HepG2 (cell line): Measurements from ENCODE around the gene PPIP5K2. TPM values are rescaled to one million over a fixed set of nuclear protein-coding genes. Genes with fewer than 3 reads are reported as not detected.

Source experiments
- ATAC-seq: fragments of 200-7000 bp; cut with Tn5 transposase; 3 replicates; pipeline ENCODE4 v1.9.1; 2020; ENCODE audit warnings: mild to moderate bottlenecking, moderate library complexity
- BruUV-seq: library from RNA; stranded (reverse); fragments of 400-500 nt; replicated peaks from 2 replicates; lab custom pipeline; 2021; lab: Mats Ljungman, UMichigan
- CTCF ChIA-PET: fragments of 300-600 bp; formaldehyde crosslinking; extraction: SDS; loops from one replicate; lab custom pipeline; 2021; ENCODE audit warnings: low total read pairs, inconsistent platforms, low intra/inter-chr PET ratio; lab: Yijun Ruan, JAX
- POLR2A ChIA-PET: fragments of 350-600 bp; sonication (Branson Sonifier 250); formaldehyde crosslinking; loops from one replicate; lab custom pipeline; 2020; ENCODE audit warnings: antibody characterized with exemption, inconsistent platforms; lab: Yijun Ruan, JAX
- DNase-seq: peaks from one replicate; pipeline ENCODE4 v3.0.0-alpha.2; 2015; ENCODE audit warnings: low spot score
- FAIRE-seq: peaks from 3 replicates; lab custom pipeline; 2011; peaks lifted over from hg19 to GRCh38; lab: Jason Lieb, UNC
- H2AFZ ChIP-seq: one replicate; pipeline ENCODE4 v1.6.1; 2011; ENCODE audit warnings: low read length, inconsistent platforms
- H3K27ac ChIP-seq: fragments of 300-600 bp; 3 replicates; pipeline ENCODE4 v1.8.0; 2011; ENCODE audit warnings: mixed run types, mild to moderate bottlenecking, mixed read lengths, low read length, inconsistent platforms; ENCODE audit not compliant: insufficient read depth; ENCODE audit errors: extremely low read length
- H3K27me3 ChIP-seq, 2 experiments: fragments of 200-600 bp in 1 of 2; 2 replicates in 1 of 2; 3 replicates in 1 of 2; pipeline versions ENCODE4 v1.6.0 to v1.8.0; 2011; ENCODE audit warnings: low read length in 2 of 2, mild to moderate bottlenecking in 2 of 2, moderate library complexity in 2 of 2, inconsistent platforms in 1 of 2; ENCODE audit not compliant: insufficient read depth in 2 of 2, control insufficient read depth in 1 of 2
- H3K36me3 ChIP-seq, 2 experiments: fragments of 200-600 bp in 1 of 2; replicated peaks in 1 of 2; 2 replicates in 1 of 2; 3 replicates in 1 of 2; pipeline versions ENCODE4 v1.5.1 to v1.8.0; 2011; ENCODE audit warnings: low read length in 2 of 2, inconsistent platforms in 1 of 2; ENCODE audit not compliant: insufficient read depth in 2 of 2, control insufficient read depth in 1 of 2
- H3K4me1 ChIP-seq: 2 replicates; pipeline ENCODE4 v1.5.1; 2012; ENCODE audit warnings: low read length, inconsistent platforms; ENCODE audit not compliant: insufficient read depth
- H3K4me2 ChIP-seq: 2 replicates; pipeline ENCODE4 v1.6.0; 2011; ENCODE audit warnings: low read depth, low read length, inconsistent platforms
- H3K4me3 ChIP-seq, 3 experiments: fragments of 200-600 bp in 1 of 3; sonication (generic), shearing (Covaris generic) in 1 of 3; replicated peaks in 1 of 3; 2 replicates each; pipeline ENCODE4 v1.5.1; 2011 to 2016; ENCODE audit warnings: low read length in 3 of 3, inconsistent platforms in 2 of 3, low read depth in 2 of 3, mild to moderate bottlenecking in 2 of 3, control low read depth in 1 of 3, mixed read lengths in 1 of 3; ENCODE audit not compliant: insufficient read depth in 1 of 3
- H3K79me2 ChIP-seq: one replicate; pipeline ENCODE4 v1.6.1; 2011; ENCODE audit warnings: low read length, inconsistent platforms; ENCODE audit not compliant: insufficient read depth
- H3K9ac ChIP-seq: 2 replicates; pipeline ENCODE4 v1.6.0; 2011; ENCODE audit warnings: mild to moderate bottlenecking, low read depth, low read length, inconsistent platforms; ENCODE audit not compliant: insufficient read depth
- H3K9me3 ChIP-seq: 2 replicates; pipeline ENCODE4 v1.5.1; 2012; ENCODE audit warnings: mild to moderate bottlenecking, low read length
- H4K20me1 ChIP-seq: 2 replicates; pipeline ENCODE4 v1.6.0; 2011; ENCODE audit warnings: inconsistent platforms, mild to moderate bottlenecking, low read length, moderate library complexity; ENCODE audit not compliant: insufficient read depth
- FLYWCH1 ChIP-seq: sonication (generic); formaldehyde crosslinking; IDR thresholded peaks from 2 replicates; pipeline ENCODE4 v1.8.1; 2023; ENCODE audit warnings: mild to moderate bottlenecking, missing genetic modification reagents
- MLX ChIP-seq: IDR thresholded peaks from 2 replicates; pipeline ENCODE4 v1.6.1; 2016
- RFX1 ChIP-seq: fragments of 450-650 bp; IDR thresholded peaks from 2 replicates; pipeline ENCODE4 v1.6.1; 2017
- SCMH1 ChIP-seq: sonication (generic); formaldehyde crosslinking; IDR thresholded peaks from 2 replicates; pipeline ENCODE4 v1.9.0; 2021; ENCODE audit warnings: missing genetic modification reagents, mild to moderate bottlenecking, borderline replicate concordance
- U2AF1 ChIP-seq: fragments of 200-400 bp; formaldehyde crosslinking; optimal IDR thresholded peaks from 2 replicates; pipeline ENCODE3; 2017; ENCODE audit warnings: mild to moderate bottlenecking, low read depth, low read length
- ZNF256 ChIP-seq: sonication (generic); formaldehyde crosslinking; conservative IDR thresholded peaks from 2 replicates; pipeline ENCODE4 v1.4.0; 2020; ENCODE audit warnings: missing genetic modification reagents
- ZNF800 ChIP-seq: sonication (generic); formaldehyde crosslinking; IDR thresholded peaks from 2 replicates; pipeline ENCODE4 v1.4.0; 2020; ENCODE audit warnings: missing genetic modification reagents
- WGBS: methylation state at CpG from one replicate; pipeline ENCODE4 v1.1.6; 2017; ENCODE audit warnings: low lambda C conversion rate; 5-methylcytosine and 5-hydroxymethylcytosine counted together
- in situ Hi-C: cut with HindIII; loops from 2 replicates; pipeline ENCODE4 v1.10.0; 2017; ENCODE audit warnings: low pct_unique_long_range_greater_than_20kb; ENCODE audit not compliant: extremely low pct_ligation_motif_present
- intact Hi-C: fragments of 100-400 bp; cut with micrococcal nuclease; formaldehyde crosslinking; loops from one replicate; pipeline ENCODE4 v1.10.0; 2022; ENCODE audit not compliant: unreplicated experiment
- polyA plus RNA-seq, 8 experiments: library from polyadenylated mRNA; depleted of rRNA in 3 of 8; stranded (reverse) in 7 of 8; unstranded in 1 of 8; fragments of >200 nt; fragmentation: Illumina TruSeq in 4 of 8; extraction: Trizol in 4 of 8; gene quantifications; 2 replicates each; pipeline versions ENCODE4 v1.2.1 to v1.2.3, GENCODE V29; 2011 to 2016; ENCODE audit warnings: low read depth in 4 of 8, missing spikeins in 1 of 8, mixed read lengths in 1 of 8; ENCODE audit not compliant: insufficient read depth in 1 of 8
- total RNA-seq, 5 experiments: library from RNA; depleted of rRNA; stranded (reverse); fragments of >200 nt; fragmentation: Illumina TruSeq; extraction: Trizol; gene quantifications; 2 replicates each; pipeline ENCODE4 v1.2.3, GENCODE V29; 2016; ENCODE audit warnings: low read depth in 1 of 5

PPIP5K2 gene
- total and polyA plus RNA-seq, 2 of the 13 experiments (the other 11 are each of a cell fraction or from before 2014, with no cell fraction given): 19.7 to 45.6 TPM

- no peak for ATAC-seq
- BruUV-seq: no TSS peak
- ChIA-PET CTCF (no interaction called here), POLR2A (no interaction called here)
- H3K4me2 ChIP-seq: no peak overlapping the region
- H3K4me3 ChIP-seq: no peak overlapping the region
- H3K36me3 ChIP-seq: no peaks in the 10 kb centered on the region
- peaks cover 1% of the 10 kb centered on the region for H3K79me2 ChIP-seq
- TF ChIP-seq ZNF256 (CRISPR knock-in tag): no peak
- no peak for TF ChIP-seq MLX (CRISPR knock-in tag)
- TF ChIP-seq RFX1: no peak
- TF ChIP-seq SCMH1 (CRISPR knock-in tag): no peak
- no peak for TF ChIP-seq U2AF1
- no peak for TF ChIP-seq ZNF800
- TF ChIP-seq FLYWCH1 (CRISPR knock-in tag): no peak
- H2AFZ ChIP-seq: no peak overlapping the region
- H3K27me3 ChIP-seq: peaks cover 0 to 3% of the 10 kb centered on the region in 2 experiments; a peak in 1 of 5 replicates
- no peaks in the 10 kb centered on the region for H3K9me3 ChIP-seq
- peaks cover 12% of the 10 kb centered on the region for H3K4me1 ChIP-seq
- WGBS: no CpG with 5 or more reads among the region's 1 CpG
- no peak for DNase-seq
- intact Hi-C loops: loop anchor here (10.0 kb wide), 1 partner anchor 120 kb away; no protein-coding TSS in a partner anchor
- H3K9ac ChIP-seq: no peak overlapping the region
- no peak for FAIRE-seq
- in situ Hi-C loops: no loop called here
- no peaks in the 10 kb centered on the region for H4K20me1 ChIP-seq
- H3K27ac ChIP-seq: no peak overlapping the region
Measured at GRCh38 chr5:103254921-103255320, 134.8 kb downstream of the PPIP5K2 start.
